Measurements from ENCODE around the gene IQCE. TPM values are rescaled to one million over a fixed set of nuclear protein-coding genes. Genes with fewer than 3 reads are reported as not detected.
A peak's percentile ranks its signal among the peaks of the same experiment; 100 is the strongest.

Gene IQCE
- total and polyA plus RNA-seq, 2 donors (not counting 1 experiment from before 2014, with no cell fraction given), result 3.5 to 9.5 TPM

DNA sequence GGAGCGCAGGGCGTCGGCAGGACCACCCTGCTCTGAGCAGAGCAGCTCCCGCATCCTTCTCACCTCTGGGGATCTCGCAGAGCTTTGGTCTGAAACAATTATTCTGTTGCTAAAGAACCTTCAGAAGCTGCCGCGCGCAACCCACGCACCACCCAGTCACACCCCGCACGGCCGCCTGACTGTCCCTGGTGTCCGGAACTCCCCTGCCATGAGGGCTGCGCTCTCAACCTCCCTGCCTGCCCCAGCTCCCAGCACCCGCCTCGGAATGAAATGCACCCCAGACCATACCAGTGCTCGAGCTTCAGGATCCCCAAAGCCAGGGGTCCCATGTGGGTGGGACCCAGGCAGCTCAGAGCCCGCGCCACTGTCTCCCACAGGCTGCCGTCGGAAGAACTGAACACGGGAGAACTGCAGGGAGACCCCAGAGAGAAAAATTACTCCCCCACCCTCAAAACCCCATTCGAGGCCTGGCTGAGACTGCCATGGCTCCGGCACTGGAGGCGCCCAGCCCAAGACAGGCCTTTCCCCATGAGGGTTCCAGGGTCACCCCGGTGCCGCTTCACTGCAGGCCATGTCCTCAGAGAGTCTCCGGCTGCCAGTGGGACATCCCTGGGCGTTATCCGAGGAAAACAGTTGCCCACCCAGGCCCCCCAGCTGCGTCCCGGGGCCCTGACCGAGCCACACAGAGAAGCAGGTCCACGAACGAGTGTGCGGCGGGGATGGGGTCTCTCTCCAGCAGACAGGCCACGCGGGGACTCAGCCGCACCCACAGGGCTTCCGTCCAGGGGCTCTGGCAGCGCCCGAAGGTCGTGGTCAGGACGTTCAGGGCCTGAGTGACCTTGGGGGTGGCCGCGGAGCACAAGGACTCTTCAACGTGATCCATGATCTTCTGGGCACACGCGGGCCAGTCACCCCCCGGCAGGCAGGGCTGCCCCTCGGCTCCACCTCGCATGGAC, 15.6 kb upstream of the IQCE start:
- Histone ChIP-seq H3K4me2 (replicated peaks; ENCODE audit: low read depth, low read length, poor library complexity, severe bottlenecking) (no peak overlapping the region), H3K36me3 (replicated peaks in 1 of 2; ENCODE audit: control extremely low read depth in 1 of 2, control insufficient read depth in 1 of 2, extremely low read depth in 1 of 2, insufficient read depth in 2 of 2, low read length in 1 of 2) (peaks cover 1 to 80% of the 10 kb centered on the region in 2 experiments), H3K9ac (ENCODE audit: low read length) (no peak overlapping the region), H3K27ac (ENCODE audit: low read length in 2 of 2) (no peak overlapping the region), H3K4me3 (ENCODE audit: control extremely low read depth in 1 of 5, extremely low read depth in 1 of 5, insufficient read depth in 1 of 5, low read depth in 2 of 5, low read length in 4 of 5) (no peak overlapping the region), H2AFZ (ENCODE audit: insufficient read depth, low read depth, low read length, poor library complexity, severe bottlenecking) (no peak overlapping the region), H3K9me3 (ENCODE audit: control extremely low read depth in 1 of 3, control insufficient read depth in 2 of 3, insufficient read depth in 1 of 3, low read length in 2 of 3) (no peaks in the 10 kb centered on the region), H3K4me1 (ENCODE audit: control insufficient read depth in 2 of 2, insufficient read depth in 2 of 2, low read length in 2 of 2) (peaks cover 0 to 9% of the 10 kb centered on the region in 2 donors), H4K20me1 (ENCODE audit: control insufficient read depth, insufficient read depth, low read length, poor library complexity, severe bottlenecking) (peaks cover 6% of the 10 kb centered on the region), H3K27me3 (replicated peaks in 1 of 4; ENCODE audit: control extremely low read depth in 1 of 4, control insufficient read depth in 3 of 4, insufficient read depth in 4 of 4, low read length in 3 of 4) (no peaks in the 10 kb centered on the region), H3K79me2 (ENCODE audit: control insufficient read depth, insufficient read depth, low read length) (peaks cover 17% of the 10 kb centered on the region)
- H3K27ac Mint-ChIP-seq, result peak overlapping the region; percentile 59
- POLR2A ChIA-PET, result interaction anchor here (0.6 to 0.7 kb wide), 3 partner anchors 17 to 36 kb away, joined by 4 to 5 read pairs (median 4); no protein-coding TSS in a partner anchor
- no peak for ATAC-seq (ENCODE audit: low read depth)
- CTCF ChIA-PET, result interaction anchor here (0.6 to 1.0 kb wide), 2 partner anchors 9 to 34 kb away, joined by 3 to 5 read pairs; no protein-coding TSS in a partner anchor
- TF ChIP-seq EZH2 (IDR thresholded peaks at IDR 0.05; ENCODE audit: borderline replicate concordance, insufficient read depth, low read depth, low read length, poor library complexity, severe bottlenecking), result no peak
- TF ChIP-seq, protein P1, sequence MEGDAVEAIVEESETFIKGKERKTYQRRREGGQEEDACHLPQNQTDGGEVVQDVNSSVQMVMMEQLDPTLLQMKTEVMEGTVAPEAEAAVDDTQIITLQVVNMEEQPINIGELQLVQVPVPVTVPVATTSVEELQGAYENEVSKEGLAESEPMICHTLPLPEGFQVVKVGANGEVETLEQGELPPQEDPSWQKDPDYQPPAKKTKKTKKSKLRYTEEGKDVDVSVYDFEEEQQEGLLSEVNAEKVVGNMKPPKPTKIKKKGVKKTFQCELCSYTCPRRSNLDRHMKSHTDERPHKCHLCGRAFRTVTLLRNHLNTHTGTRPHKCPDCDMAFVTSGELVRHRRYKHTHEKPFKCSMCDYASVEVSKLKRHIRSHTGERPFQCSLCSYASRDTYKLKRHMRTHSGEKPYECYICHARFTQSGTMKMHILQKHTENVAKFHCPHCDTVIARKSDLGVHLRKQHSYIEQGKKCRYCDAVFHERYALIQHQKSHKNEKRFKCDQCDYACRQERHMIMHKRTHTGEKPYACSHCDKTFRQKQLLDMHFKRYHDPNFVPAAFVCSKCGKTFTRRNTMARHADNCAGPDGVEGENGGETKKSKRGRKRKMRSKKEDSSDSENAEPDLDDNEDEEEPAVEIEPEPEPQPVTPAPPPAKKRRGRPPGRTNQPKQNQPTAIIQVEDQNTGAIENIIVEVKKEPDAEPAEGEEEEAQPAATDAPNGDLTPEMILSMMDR (IDR thresholded peaks at IDR 0.05), result no peak
- no peaks in the 10 kb centered on the region for H3K9me3 Mint-ChIP-seq (ENCODE audit: insufficient read depth)
- no peaks in the 10 kb centered on the region for H3K27me3 Mint-ChIP-seq
- no peak overlapping the region for H3K4me3 Mint-ChIP-seq
- intact Hi-C loops (cut with micrococcal nuclease), result no loop called here
- peak; percentile 22 for DNase-seq
- 99% methylated on average over 48 of the region's 53 CpGs for WGBS (ENCODE audit: insufficient coverage)
- H3K4me1 Mint-ChIP-seq, result peaks cover 8% of the 10 kb centered on the region
